ENCODE measurements around the gene TRIP13. TPM values are rescaled to one million over a fixed set of nuclear protein-coding genes. Genes with fewer than 3 reads are reported as not detected.

The TRIP13 gene
- total and polyA plus RNA-seq, 12 donors, result 0.30 to 5.0 (median 0.78) TPM

DNA sequence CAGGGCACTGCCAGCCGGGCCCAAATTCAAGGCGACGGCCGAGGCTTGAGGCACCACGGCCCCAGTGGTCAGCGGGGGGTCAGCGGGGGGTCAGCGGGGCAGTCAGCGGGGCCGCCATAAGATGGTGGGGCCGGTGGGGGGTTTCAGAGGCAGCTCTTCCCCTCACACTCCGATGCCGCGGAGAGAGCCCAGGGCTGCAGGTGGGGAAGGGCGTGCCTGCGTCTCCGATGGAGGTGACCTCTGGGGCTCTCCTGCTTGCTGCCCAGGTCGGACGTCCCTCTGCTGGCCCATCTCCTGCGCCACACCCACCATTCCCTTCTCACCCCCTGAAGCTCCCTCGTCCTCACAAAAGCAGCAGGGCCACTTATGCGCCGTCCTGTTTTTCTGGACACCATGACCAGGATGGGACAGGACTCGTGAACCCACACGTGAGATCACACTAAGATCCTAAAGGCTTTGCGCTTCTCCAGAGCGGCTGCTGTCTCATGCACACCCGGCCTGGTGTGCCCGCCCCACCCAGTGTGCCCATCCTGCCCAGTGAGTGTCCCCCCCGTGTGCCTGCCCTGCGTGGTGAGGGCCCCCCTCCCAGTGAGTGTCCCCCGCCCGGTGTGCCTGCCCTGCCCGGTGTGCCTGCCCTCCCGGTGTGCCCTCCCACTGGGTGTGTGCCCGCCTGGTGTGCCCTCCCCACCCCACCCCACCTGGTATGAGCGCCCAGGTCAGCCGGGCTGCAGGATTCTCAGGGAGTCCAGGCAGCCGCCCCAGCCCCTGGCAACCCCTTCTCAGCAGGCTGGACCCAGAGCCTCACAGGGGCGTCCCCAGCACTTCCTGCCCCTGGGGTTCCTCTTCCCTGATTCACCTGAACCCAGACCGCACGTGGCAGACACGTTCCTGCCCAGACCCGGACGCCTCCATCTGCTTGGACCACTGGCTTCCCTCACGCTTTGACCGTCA, 67.2 kb downstream of the TRIP13 start:
- Histone ChIP-seq H3K4me3 (no peak overlapping the region), H3K4me1 (replicated peaks in 1 of 2) (no peaks in the 10 kb centered on the region), H3K27ac (no peak overlapping the region), H3K9me3 (replicated peaks in 1 of 3) (no peaks in the 10 kb centered on the region), H3K36me3 (replicated peaks in 1 of 2) (no peaks in the 10 kb centered on the region), H3K27me3 (no peaks in the 10 kb centered on the region)
- TF ChIP-seq, protein P1, sequence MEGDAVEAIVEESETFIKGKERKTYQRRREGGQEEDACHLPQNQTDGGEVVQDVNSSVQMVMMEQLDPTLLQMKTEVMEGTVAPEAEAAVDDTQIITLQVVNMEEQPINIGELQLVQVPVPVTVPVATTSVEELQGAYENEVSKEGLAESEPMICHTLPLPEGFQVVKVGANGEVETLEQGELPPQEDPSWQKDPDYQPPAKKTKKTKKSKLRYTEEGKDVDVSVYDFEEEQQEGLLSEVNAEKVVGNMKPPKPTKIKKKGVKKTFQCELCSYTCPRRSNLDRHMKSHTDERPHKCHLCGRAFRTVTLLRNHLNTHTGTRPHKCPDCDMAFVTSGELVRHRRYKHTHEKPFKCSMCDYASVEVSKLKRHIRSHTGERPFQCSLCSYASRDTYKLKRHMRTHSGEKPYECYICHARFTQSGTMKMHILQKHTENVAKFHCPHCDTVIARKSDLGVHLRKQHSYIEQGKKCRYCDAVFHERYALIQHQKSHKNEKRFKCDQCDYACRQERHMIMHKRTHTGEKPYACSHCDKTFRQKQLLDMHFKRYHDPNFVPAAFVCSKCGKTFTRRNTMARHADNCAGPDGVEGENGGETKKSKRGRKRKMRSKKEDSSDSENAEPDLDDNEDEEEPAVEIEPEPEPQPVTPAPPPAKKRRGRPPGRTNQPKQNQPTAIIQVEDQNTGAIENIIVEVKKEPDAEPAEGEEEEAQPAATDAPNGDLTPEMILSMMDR (IDR thresholded peaks at IDR 0.05), result no peak
- 81 to 87% (median 82%) methylated on average over 18 to 47 of the region's 47 CpGs for WGBS, 4 donors
- no peak for DNase-seq
- intact Hi-C loops (cut with DNase I), result no loop called here

DNA sequence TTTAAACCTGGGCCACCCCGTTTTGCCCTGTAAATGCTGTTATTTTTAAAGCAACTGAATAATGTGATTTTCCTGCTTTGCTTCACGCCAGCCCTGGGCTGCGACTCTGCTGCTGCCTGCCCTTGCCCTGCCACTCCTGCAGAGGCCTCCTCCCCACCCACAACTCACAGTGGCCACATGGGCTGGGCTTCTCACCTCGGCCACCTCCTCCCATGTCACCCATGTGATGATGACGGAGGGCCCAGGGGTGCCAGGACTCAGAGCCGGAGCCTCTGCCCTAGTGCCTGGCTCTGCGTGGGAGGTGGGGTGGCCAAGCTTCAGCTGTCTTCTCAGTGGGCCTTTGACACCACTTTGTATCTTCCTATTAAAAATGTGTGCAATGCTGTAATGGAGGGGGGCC, 67.9 kb downstream of the TRIP13 start:
- peak in 1 of 7 donors; percentile 27 for DNase-seq
- Histone ChIP-seq H3K4me3 (no peak overlapping the region), H3K9me3 (replicated peaks in 1 of 3) (no peaks in the 10 kb centered on the region), H3K27me3 (no peaks in the 10 kb centered on the region), H3K4me1 (replicated peaks in 1 of 2) (no peaks in the 10 kb centered on the region), H3K36me3 (replicated peaks in 1 of 2) (no peaks in the 10 kb centered on the region), H3K27ac (peak overlapping the region in 1 of 5 donors; percentile 44)
- TF ChIP-seq, protein P1 (IDR thresholded peaks at IDR 0.05), result no peak
- no peak for TF ChIP-seq POLR2A (IDR thresholded peaks at IDR 0.05)
- intact Hi-C loops (cut with DNase I), result no loop called here
- WGBS, 4 donors, result 64 to 79% (median 72%) methylated on average over 7 of the region's 7 CpGs

DNA sequence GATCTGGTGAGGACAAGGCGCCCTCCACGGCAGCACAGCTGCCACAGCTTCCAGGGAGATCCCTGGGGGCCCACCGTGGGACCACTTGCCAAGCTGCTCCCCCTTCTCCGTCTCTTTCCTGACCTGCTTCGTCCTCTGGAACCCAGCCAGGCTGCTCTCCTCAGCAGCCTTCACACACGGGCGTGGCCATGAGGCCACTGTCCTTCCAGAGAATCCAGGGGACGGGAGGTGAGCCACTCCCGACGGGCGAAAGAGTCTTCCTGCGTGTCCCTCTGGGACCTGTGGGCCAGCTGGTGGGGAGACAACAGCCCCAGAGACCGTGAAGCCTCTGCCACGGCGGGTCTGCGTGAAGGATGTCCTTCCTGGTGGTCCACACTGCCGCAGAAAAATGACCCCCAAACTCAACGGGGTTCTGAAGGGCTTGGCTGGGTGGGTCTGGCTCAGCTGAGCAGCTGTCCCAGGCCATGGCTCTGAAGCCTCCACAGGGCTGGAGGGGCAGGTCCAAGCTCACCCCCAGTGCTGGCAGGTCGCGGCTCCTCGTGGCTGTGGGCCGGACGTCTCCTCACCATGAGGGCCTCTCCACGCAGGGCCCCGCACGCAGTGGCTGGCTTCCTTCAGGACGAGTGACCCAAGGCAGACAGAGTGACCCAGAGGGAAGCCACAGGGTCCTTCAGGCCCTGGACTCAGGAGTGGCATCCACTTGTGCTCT, 68.5 kb downstream of the TRIP13 start:
- Histone ChIP-seq H3K4me3 (no peak overlapping the region), H3K27ac (peak overlapping the region in 1 of 5 donors; percentile 44), H3K36me3 (replicated peaks in 1 of 2) (no peaks in the 10 kb centered on the region), H3K4me1 (replicated peaks in 1 of 2) (no peaks in the 10 kb centered on the region), H3K9me3 (replicated peaks in 1 of 3) (no peaks in the 10 kb centered on the region), H3K27me3 (no peaks in the 10 kb centered on the region)
- peak in 1 of 7 donors; percentile 40 for DNase-seq
- WGBS, 4 donors, result 67 to 78% (median 72%) methylated on average over 14 to 27 of the region's 27 CpGs
- intact Hi-C loops (cut with DNase I), result no loop called here
- TF ChIP-seq POLR2A (IDR thresholded peaks at IDR 0.05), result no peak
- TF ChIP-seq, protein P1 (IDR thresholded peaks at IDR 0.05), result no peak

DNA sequence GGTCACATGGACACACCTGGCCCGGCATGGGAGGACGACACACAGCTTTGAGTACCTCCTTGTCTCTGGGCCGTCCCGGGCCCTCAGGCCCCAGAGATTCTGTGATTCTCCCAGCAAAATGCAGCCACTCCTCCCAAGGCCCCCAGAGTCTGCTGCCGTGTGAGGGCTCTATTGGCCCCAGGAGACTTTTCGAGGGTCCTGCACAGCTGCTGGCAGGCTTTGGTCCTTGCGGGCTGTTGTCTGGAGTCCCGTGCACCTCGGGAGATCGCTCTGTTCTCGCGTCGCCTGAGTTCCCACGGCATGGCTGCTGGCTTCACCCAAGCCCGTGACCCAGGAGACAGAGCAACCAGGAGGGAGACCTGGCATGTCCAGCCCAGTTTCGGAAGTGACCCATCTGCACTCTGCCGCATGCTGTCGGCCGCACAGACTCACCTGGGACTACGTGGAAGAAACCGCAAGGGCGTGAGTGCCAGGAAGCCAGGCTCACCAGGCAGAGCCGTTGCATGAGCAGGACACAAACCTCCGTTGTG, 69.1 kb downstream of the TRIP13 start:
- DNase-seq, result peak in 1 of 7 donors; percentile 41
- Histone ChIP-seq H3K27me3 (peaks cover under 1% of the 10 kb centered on the region), H3K27ac (peak overlapping the region in 1 of 5 donors; percentile 44), H3K4me1 (replicated peaks in 1 of 2) (no peaks in the 10 kb centered on the region), H3K36me3 (replicated peaks in 1 of 2) (no peaks in the 10 kb centered on the region), H3K9me3 (replicated peaks in 1 of 3) (no peaks in the 10 kb centered on the region), H3K4me3 (no peak overlapping the region)
- TF ChIP-seq, protein P1 (IDR thresholded peaks at IDR 0.05), result no peak
- no peak for TF ChIP-seq POLR2A (IDR thresholded peaks at IDR 0.05)
- WGBS, 4 donors, result 81 to 92% (median 85%) methylated on average over 10 to 24 of the region's 24 CpGs
- intact Hi-C loops (cut with DNase I), result no loop called here
